ENCODE measurements around the gene IL17RE.
A peak's percentile ranks its signal among the peaks of the same experiment; 100 is the strongest.

IL17RE gene

GRCh38 chr3:9908286-9908685, 5.6 kb downstream of the IL17RE start:
- no peak for DNase-seq

- DNase-seq = no peak
These were observed 6.8 kb downstream of the IL17RE start for GRCh38 chr3:9909221-9910013.

DNA sequence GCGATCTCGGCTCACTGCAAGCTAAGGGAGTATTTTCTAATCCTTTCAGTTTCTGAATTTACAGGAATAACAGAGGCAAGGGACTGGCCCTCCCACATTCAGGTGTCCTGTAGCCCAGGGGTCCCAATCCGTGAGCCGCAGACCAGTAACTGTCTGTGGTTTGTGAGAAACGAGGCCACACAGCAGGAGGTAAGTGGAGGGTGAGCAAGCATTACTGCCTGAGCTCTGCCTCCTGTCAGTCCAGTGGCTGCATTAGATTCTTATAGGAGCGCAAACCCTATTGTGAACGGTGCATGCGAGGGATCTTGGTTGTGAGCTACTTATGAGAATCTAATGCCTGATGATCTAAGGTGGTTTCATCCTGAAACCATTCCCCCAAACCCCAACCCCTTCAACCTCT, 9.2 kb downstream of the IL17RE start:
- DNase-seq = no peak

DNA sequence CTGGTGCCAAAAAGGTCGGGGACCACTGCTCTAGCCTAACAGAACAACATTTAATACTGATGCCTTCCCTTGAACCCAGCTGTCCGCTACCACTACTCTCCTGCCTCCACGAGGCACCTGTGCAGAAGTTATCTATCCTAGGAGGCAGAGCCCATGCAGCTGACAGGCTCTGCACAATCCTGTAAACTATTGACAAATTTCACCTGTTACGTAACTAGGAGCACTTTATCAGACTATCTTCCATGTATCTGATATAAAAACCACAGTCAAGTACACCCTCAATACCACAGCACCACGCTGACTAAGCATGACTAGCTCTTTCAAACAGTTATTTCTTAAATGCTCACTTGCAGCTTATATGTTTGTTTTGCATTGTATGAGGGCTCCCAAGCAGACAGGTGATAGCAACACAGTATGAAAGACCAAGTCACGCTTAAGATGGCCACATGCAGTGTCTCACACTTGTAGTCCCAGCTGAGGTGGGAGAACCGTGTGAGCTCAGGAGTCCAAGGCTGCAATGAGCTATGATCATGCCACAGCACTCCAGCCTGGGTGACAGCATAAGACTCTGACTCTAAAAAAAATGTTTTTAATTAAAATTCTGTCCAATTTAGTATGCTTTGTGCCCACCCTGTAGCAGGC, 9.8 kb downstream of the IL17RE start:
- DNase-seq = peak; percentile 27

DNA sequence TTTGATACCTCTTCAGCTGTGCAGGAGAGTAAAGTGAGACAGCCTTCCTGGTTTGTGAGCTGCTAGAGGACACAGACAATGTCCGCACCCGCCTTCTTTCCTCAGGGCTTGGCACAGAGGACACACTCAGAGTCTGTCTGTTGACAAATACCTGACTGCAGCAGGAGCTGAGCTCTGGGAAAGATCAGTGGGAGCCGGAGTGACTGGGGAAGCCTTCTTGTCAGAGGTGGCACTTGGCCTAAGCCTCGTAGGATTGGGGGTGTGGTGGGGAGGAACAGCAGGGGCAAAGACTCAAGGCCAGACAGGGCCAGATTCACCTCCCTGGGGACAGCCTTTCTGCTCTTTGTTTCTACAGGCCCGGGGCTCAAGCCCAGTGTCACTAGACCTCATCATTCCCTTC, 11.0 kb downstream of the IL17RE start:
- DNase-seq = no peak

- no peak for DNase-seq
These were observed 11.4 kb downstream of the IL17RE start for GRCh38 chr3:9914011-9914410.

DNA sequence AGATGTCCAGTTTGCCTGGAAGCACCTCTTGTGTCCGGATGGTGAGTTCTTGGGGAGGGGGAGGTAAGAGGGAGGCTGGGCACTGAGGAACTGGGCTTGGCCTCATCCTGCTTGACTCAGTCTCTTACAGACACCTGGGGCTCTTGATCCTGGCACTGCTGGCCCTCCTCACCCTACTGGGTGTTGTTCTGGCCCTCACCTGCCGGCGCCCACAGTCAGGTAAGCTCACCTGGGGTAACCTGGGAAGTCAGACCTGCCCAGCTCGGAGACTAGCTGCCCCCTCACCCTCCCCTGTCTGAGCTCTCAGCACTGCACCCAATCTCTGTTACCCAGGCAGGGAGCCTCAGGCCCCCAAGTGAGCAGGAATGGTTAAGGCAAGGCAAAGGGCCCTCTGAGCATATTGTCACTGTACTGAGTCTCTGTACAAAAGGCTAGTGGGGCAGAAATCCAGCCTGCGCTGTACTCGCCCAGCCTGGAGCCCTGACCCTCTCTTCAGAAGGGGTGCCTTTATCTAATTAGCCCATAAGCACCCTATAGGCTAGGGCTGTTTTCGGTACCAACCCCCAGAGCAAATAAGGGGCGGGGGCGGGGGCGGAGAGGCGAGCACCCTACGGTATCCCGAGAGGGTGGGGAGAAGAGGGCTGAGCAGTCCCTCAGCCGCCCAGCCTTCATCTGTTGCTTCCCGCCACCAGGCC, 12.1 kb downstream of the IL17RE start:
- DNase-seq = no peak

- DNase-seq = peak; percentile 33
These were observed 12.8 kb downstream of the IL17RE start for GRCh38 chr3:9915254-9916141.

DNA sequence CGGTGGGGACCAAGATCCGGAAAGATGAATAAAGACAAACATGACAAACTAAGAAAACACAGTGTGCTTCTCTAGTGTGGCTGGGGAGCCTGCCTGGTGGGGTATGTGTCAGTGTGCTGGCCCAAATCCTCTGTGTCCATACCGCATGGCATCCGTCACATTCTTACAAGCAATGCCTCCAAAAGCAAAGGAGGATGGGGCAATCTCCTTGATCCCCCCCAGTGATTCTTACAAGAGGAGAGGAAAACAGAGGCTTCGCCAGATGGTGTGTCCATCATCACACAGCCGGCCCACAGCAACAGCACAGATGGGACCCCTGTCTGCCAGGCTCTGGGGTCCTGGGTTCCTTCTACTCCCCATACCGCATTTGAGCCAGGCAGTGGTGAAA, 13.7 kb downstream of the IL17RE start:
- no peak for DNase-seq

DNA sequence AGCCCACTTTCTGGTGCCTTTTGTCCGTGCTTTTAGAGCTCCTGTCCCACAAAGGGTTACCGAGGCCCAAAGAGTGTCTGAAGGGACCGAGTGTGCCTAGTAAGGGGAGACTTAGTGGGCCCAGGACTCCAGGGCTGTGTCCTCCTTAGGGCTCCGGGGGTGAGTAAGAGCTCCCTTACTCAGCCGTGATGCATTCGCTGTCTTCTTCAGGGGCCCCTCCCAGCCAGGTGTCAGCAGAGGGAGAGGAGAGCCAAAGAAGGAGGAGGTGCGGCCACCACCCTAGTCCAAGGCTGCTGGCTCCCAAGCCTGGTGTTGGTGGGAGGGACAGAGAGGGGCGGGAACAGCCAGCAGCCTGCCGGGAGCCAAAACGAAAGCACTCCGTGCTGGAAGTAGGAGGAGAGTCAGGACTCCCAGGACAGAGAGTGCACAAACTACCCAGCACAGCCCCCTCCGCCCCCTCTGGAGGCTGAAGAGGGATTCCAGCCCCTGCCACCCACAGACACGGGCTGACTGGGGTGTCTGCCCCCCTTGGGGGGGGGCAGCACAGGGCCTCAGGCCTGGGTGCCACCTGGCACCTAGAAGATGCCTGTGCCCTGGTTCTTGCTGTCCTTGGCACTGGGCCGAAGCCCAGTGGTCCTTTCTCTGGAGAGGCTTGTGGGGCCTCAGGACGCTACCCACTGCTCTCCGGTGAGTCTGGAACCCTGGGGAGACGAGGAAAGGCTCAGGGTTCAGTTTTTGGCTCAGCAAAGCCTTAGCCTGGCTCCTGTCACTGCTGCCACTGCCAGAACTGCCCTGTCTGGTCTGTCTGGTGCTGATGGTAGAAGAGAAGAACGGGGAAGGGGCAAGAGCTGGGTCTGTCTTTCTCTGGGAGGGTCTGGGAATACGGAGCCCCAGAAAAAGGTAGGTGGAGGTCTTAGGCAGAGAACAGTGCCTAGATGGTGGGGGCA, 14.4 kb downstream of the IL17RE start, which contains the start of gene IL17RC:
TSS of gene IL17RC (plus strand) at position 365 of the 947 bp plus-strand sequence. CDS start at position 583, 218 bp downstream.
- DNase-seq = no peak

DNA sequence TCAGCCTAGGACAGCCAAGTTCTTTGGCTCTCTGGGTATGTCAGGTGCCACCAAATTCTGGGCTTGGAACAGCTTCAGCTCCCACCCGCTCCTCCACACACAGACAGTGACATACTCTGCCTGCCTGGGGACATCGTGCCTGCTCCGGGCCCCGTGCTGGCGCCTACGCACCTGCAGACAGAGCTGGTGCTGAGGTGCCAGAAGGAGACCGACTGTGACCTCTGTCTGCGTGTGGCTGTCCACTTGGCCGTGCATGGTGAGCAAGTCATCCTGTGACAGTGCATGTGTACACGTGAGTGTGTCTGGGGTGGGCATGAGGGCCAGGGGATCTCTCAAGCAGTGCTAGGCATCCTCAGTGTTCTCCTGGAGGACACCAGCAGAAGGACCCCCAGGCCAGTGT, 15.2 kb downstream of the IL17RE start:
- no peak for DNase-seq

GRCh38 chr3:9918261-9919038, 15.8 kb downstream of the IL17RE start:
- no peak for DNase-seq

- DNase-seq = no peak
These were observed 25.5 kb downstream of the IL17RE start for GRCh38 chr3:9928158-9928557.

DNA sequence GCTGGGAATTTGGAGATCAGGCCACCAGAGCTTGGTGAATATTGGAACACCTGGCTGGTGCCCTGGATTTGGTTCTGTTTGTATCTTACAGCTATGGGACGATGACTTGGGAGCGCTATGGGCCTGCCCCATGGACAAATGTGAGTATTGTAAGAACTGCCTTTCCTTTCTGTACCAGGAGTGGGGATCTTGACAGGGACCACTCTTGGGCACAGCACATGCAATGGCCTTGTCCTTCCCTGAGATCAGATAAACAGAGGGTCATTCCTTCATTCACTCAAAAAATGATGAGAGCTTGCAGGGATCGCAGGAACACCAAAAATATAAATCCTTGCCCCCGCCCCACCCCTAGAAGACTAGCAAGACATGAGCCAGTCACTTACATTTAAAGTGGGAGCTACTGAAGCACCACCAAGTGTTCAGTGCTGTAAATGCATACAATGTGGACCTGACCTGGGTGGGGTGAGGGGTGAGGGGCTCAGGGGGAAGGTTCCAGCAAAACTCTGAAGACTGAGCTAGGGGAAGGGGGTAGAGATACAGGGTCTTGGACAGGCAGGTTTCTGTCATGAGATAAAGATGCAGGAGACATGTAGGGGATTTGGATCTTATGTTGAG, 28.3 kb downstream of the IL17RE start:
- no peak for DNase-seq

- no peak for DNase-seq
These were observed 29.8 kb downstream of the IL17RE start for GRCh38 chr3:9932535-9932842.

GRCh38 chr3:9932843-9933560, 30.4 kb downstream of the IL17RE start:
- peak; percentile 93 for DNase-seq

GRCh38 chr3:9933561-9934234, 31.1 kb downstream of the IL17RE start, which contains the start of gene CRELD1:
CRELD1 (plus strand) TSS chr3:9933834; CDS start chr3:9934439, 605 bp downstream.
- DNase-seq = peak; percentile 98

- peak; percentile 16 for DNase-seq
These were observed 31.6 kb downstream of the IL17RE start for GRCh38 chr3:9934235-9934621.

DNA sequence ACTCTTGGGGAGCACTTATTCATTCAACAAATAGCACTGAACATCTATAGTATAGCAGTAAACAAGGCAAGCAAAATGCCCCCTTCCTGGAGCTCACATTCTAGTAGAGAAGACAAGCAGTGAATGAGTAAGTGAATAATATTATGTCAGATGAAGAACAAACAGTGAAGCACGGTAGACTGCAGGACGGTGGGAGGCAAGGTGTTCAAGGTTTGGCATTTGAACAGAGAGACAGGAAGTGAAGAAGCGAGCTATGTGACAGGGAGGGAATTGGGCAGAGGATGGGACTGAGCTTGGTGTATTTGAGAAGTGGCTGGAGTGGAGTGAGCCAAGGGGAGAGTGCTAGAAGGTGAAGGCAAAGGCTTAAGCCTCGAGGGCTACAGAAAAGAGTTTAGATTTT, 32.3 kb downstream of the IL17RE start:
- DNase-seq = no peak
